ENCODE data around the gene FAM120B. TPM values are rescaled to one million over a fixed set of nuclear protein-coding genes. Genes with fewer than 3 reads are reported as not detected.

Gene FAM120B
- total RNA-seq, 1 donor from 2014 or later = 48.3 TPM

- Mint-ChIP-seq H3K36me3 (ENCODE audit: low read depth, unreplicated experiment) (peaks cover 40% of the 10 kb centered on the region), H3K27me3 (ENCODE audit: unreplicated experiment) (peaks cover 1% of the 10 kb centered on the region), H3K9me3 (ENCODE audit: unreplicated experiment) (no peaks in the 10 kb centered on the region), H3K4me3 (ENCODE audit: unreplicated experiment) (no peak overlapping the region), H3K4me1 (ENCODE audit: unreplicated experiment) (peaks cover 4% of the 10 kb centered on the region), H3K27ac (ENCODE audit: unreplicated experiment) (no peak overlapping the region)
- DNase-seq (ENCODE audit: low spot score) = no peak
- TF ChIP-seq CTCF (IDR thresholded peaks at IDR 0.05; ENCODE audit: unreplicated experiment) = no peak
Observed at GRCh38 chr6:170367241-170367640, 60.7 kb downstream of the FAM120B start.

- H3K36me3 Mint-ChIP-seq (ENCODE audit: low read depth, unreplicated experiment) = peaks cover 33% of the 10 kb centered on the region
- no peak for DNase-seq (ENCODE audit: low spot score)
- TF ChIP-seq CTCF (IDR thresholded peaks at IDR 0.05; ENCODE audit: unreplicated experiment) = no peak
- H3K27ac Mint-ChIP-seq (ENCODE audit: unreplicated experiment) = no peak overlapping the region
- H3K4me3 Mint-ChIP-seq (ENCODE audit: unreplicated experiment) = no peak overlapping the region
- peaks cover 10% of the 10 kb centered on the region for H3K4me1 Mint-ChIP-seq (ENCODE audit: unreplicated experiment)
- no peaks in the 10 kb centered on the region for H3K9me3 Mint-ChIP-seq (ENCODE audit: unreplicated experiment)
- H3K27me3 Mint-ChIP-seq (ENCODE audit: unreplicated experiment) = no peaks in the 10 kb centered on the region
Observed at GRCh38 chr6:170368544-170368943, 62.0 kb downstream of the FAM120B start.

GRCh38 chr6:170369403-170369802 is 62.8 kb downstream of the FAM120B start:
- Mint-ChIP-seq H3K27ac (ENCODE audit: unreplicated experiment) (no peak overlapping the region), H3K9me3 (ENCODE audit: unreplicated experiment) (no peaks in the 10 kb centered on the region), H3K4me1 (ENCODE audit: unreplicated experiment) (peaks cover 10% of the 10 kb centered on the region), H3K4me3 (ENCODE audit: unreplicated experiment) (no peak overlapping the region), H3K36me3 (ENCODE audit: low read depth, unreplicated experiment) (peaks cover 28% of the 10 kb centered on the region), H3K27me3 (ENCODE audit: unreplicated experiment) (no peaks in the 10 kb centered on the region)
- DNase-seq (ENCODE audit: low spot score) = no peak
- TF ChIP-seq CTCF (IDR thresholded peaks at IDR 0.05; ENCODE audit: unreplicated experiment) = no peak

- H3K4me1 Mint-ChIP-seq (ENCODE audit: unreplicated experiment) = peaks cover 11% of the 10 kb centered on the region
- H3K4me3 Mint-ChIP-seq (ENCODE audit: unreplicated experiment) = peak overlapping the region; percentile 19
- DNase-seq (ENCODE audit: low spot score) = no peak
- H3K9me3 Mint-ChIP-seq (ENCODE audit: unreplicated experiment) = no peaks in the 10 kb centered on the region
- H3K27me3 Mint-ChIP-seq (ENCODE audit: unreplicated experiment) = no peaks in the 10 kb centered on the region
- H3K27ac Mint-ChIP-seq (ENCODE audit: unreplicated experiment) = no peak overlapping the region
- peaks cover 23% of the 10 kb centered on the region for H3K36me3 Mint-ChIP-seq (ENCODE audit: low read depth, unreplicated experiment)
- TF ChIP-seq CTCF (IDR thresholded peaks at IDR 0.05; ENCODE audit: unreplicated experiment) = no peak
Observed at GRCh38 chr6:170370416-170370815, 63.9 kb downstream of the FAM120B start.

GRCh38 chr6:170371080-170371479 is 64.5 kb downstream of the FAM120B start:
- H3K9me3 Mint-ChIP-seq (ENCODE audit: unreplicated experiment) = no peaks in the 10 kb centered on the region
- no peaks in the 10 kb centered on the region for H3K27me3 Mint-ChIP-seq (ENCODE audit: unreplicated experiment)
- TF ChIP-seq CTCF (IDR thresholded peaks at IDR 0.05; ENCODE audit: unreplicated experiment) = no peak
- DNase-seq (ENCODE audit: low spot score) = no peak
- H3K4me3 Mint-ChIP-seq (ENCODE audit: unreplicated experiment) = no peak overlapping the region
- H3K27ac Mint-ChIP-seq (ENCODE audit: unreplicated experiment) = no peak overlapping the region
- H3K36me3 Mint-ChIP-seq (ENCODE audit: low read depth, unreplicated experiment) = peaks cover 26% of the 10 kb centered on the region
- H3K4me1 Mint-ChIP-seq (ENCODE audit: unreplicated experiment) = peaks cover 16% of the 10 kb centered on the region
